ENCODE results near the gene NEB.

- no peak for TF ChIP-seq CTCF (IDR thresholded peaks at IDR 0.05)
- no peak for TF ChIP-seq POLR2A (IDR thresholded peaks at IDR 0.05)
Measured at GRCh38 chr2:151533127-151533526, 201.1 kb downstream of the NEB start.
